Gastrocnemius medialis (tissue), 4 donors: ENCODE results near the gene ARHGEF10L.

Experiments
- POLR2A ChIP-seq, 2 donors: fragments of 450-650 bp; IDR thresholded peaks; one replicate each; pipeline ENCODE4 v1.6.1; 2017; ENCODE audit warnings: antibody characterized with exemption in 2 of 2, mild to moderate bottlenecking in 2 of 2, moderate library complexity in 2 of 2
- TF ChIP-seq, protein P1 (sequence below), 5 experiments: fragments of 450-650 bp in 3 of 5; fragments of 200-600 bp in 2 of 5; sonication (generic) in 2 of 5; IDR thresholded peaks in 4 of 5; conservative IDR thresholded peaks in 1 of 5; 1 replicate in 4 of 5; 2 replicates in 1 of 5; pipeline ENCODE4 v1.5.1; 2016 to 2019; ENCODE audit warnings: antibody characterized with exemption in 5 of 5, mild to moderate bottlenecking in 3 of 5, moderate library complexity in 3 of 5

DNA sequence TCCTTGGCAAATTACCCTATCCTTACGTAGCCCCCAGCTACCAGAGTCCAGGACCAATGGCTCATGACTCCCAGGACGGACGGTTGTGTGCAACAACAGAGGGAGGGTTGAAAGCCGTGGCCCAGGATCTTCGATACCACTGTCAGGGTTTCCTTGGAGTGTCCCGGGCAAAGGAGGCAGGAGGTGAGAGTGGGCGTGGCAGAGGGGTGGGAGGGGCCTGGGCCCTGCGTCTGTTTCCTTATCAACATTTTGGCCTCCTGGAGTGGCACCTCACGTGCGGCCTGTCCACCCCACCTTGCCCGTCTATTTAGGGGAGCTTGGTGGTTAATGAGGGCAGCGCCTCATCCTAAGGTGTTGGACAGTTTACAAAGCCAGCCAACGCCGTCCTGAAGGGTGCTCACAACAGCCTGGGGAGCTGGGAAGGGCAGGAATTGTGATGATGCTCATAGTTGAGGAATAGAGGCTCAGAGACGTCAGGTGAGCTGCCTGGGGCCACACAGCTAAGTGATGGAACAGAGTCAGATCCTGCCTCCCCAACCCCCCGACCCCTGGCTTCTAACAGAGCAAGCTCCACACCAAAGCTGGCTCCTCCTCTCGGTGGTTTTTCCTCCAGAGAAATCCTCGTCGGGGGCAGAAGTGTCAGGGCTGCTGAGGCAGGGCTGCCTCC is 17.4 kb upstream of the ARHGEF10L start:
- TF ChIP-seq, protein P1, sequence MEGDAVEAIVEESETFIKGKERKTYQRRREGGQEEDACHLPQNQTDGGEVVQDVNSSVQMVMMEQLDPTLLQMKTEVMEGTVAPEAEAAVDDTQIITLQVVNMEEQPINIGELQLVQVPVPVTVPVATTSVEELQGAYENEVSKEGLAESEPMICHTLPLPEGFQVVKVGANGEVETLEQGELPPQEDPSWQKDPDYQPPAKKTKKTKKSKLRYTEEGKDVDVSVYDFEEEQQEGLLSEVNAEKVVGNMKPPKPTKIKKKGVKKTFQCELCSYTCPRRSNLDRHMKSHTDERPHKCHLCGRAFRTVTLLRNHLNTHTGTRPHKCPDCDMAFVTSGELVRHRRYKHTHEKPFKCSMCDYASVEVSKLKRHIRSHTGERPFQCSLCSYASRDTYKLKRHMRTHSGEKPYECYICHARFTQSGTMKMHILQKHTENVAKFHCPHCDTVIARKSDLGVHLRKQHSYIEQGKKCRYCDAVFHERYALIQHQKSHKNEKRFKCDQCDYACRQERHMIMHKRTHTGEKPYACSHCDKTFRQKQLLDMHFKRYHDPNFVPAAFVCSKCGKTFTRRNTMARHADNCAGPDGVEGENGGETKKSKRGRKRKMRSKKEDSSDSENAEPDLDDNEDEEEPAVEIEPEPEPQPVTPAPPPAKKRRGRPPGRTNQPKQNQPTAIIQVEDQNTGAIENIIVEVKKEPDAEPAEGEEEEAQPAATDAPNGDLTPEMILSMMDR (IDR thresholded peaks at IDR 0.05 in 4 of 5, conservative IDR thresholded peaks at IDR 0.05 in 1 of 5), result no peak
- no peak for TF ChIP-seq POLR2A (IDR thresholded peaks at IDR 0.05)
